Globus pallidus (tissue), 1 donor: ENCODE results near the gene KDM2B.
"Not testable (repeated sequence)": the region's sequence is repeated elsewhere in the genome, so short reads cannot be mapped to it uniquely, and the experiment has no call there.

Source experiments
- DNase-seq: peaks from one replicate; pipeline ENCODE4 v3.0.0-alpha.2; 2015; ENCODE audit warnings: low spot score

Gene KDM2B

GRCh38 chr12:121384891-121385290, 195.9 kb downstream of the KDM2B start:
- DNase-seq = not testable (repeated sequence)

DNA sequence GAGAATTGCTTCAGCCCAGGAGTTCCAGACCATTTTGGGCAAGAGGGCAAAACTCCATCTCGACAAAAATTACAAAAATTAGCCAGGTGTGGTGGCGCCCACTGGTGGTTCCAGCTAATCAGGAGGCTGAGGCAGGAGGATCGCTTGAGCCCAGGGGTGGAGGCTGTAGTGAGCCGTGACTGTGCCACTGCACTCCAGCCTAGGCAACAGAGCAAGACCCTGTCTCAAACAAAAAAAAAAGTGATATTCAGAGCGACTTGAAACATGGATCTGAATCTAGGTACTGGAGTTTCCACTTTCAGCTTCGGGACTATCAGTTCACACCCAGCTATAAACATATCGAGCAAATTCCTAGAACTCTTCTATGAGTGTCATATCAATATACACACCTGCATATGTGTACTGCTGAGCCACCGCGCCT, 197.2 kb downstream of the KDM2B start:
- no peak for DNase-seq

DNA sequence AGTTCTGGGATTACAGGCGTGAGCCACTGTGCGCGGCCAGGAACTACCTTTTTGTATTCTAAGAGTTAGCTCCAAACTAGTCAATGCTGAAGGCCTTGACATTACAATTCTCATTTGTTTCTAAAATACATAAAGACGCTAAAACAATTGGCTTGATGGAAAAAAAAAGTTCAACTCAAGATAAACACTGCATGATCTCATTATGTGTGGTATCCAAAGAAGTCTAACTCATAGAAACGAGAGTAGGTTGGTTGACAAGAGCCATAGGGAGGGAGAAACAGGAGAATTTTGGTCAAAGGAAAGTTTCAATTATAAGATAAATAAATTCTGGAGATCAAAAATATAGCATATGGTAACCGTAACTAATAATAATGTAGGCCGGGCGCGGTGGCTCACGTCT, 200.9 kb downstream of the KDM2B start:
- DNase-seq = no peak
